GM12891 (cell line): ENCODE measurements around the gene BMP6.

Experiments
- PAX5 ChIP-seq: IDR thresholded peaks from 2 replicates; pipeline ENCODE4 v1.6.1; 2011; ENCODE audit warnings: low read length, moderate library complexity, mild to moderate bottlenecking; ENCODE audit not compliant: insufficient read depth, severe bottlenecking
- POLR2A ChIP-seq: IDR thresholded peaks from 2 replicates; pipeline ENCODE4 v1.6.1; 2011; ENCODE audit warnings: low read depth, low read length, control low read depth
- POLR2AphosphoS5 ChIP-seq: IDR thresholded peaks from 2 replicates; pipeline ENCODE4 v1.6.1; 2011; ENCODE audit warnings: low read depth, low read length, control low read depth
- SPI1 ChIP-seq: IDR thresholded peaks from 2 replicates; pipeline ENCODE4 v1.6.1; 2011; ENCODE audit warnings: low read depth, low read length, control low read depth
- TAF1 ChIP-seq: IDR thresholded peaks from 2 replicates; pipeline ENCODE4 v1.6.1; 2011; ENCODE audit warnings: low read depth, low read length, control low read depth

GRCh38 chr6:7684843-7685242 lies 41.1 kb upstream of the BMP6 start:
- TF ChIP-seq POLR2A (no peak), TAF1 (no peak), POLR2AphosphoS5 (no peak), PAX5 (no peak), SPI1 (no peak)
